KOPT-K1 (cell line): ENCODE data around the gene CXCR3.
"Not testable (repeated sequence)": the region's sequence is repeated elsewhere in the genome, so short reads cannot be mapped to it uniquely, and the experiment has no call there.

Experiments
- H3K27ac ChIP-seq: fragments of 200-600 bp; sonication (generic); 2 replicates; pipeline ENCODE4 v1.5.1; 2016; ENCODE audit warnings: antibody characterized with exemption, mild to moderate bottlenecking, low read depth, low read length; ENCODE audit not compliant: poor library complexity, severe bottlenecking
- H3K36me3 ChIP-seq: fragments of 200-600 bp; sonication (generic); 2 replicates; pipeline ENCODE4 v1.5.1; 2017; ENCODE audit warnings: antibody characterized with exemption, mild to moderate bottlenecking, low read length, moderate library complexity; ENCODE audit not compliant: insufficient read depth
- H3K9me3 ChIP-seq: fragments of 200-600 bp; sonication (generic); 2 replicates; pipeline ENCODE4 v1.5.1; 2017; ENCODE audit warnings: antibody characterized with exemption, low read length, mild to moderate bottlenecking; ENCODE audit not compliant: insufficient read depth, poor library complexity, severe bottlenecking

Gene CXCR3

GRCh38 chrX:71618303-71618721 is at the start of gene CXCR3:
CXCR3 (minus strand) TSS chrX:71618511; CDS start chrX:71618449, 62 bp downstream.
- Histone ChIP-seq H3K9me3 (no peaks in the 10 kb centered on the region), H3K36me3 (no peaks in the 10 kb centered on the region; the same call in 1 of the 2 replicates), H3K27ac (peak within 1 kb of the TSS; percentile 62)

GRCh38 chrX:71667328-71668247 is 49.3 kb upstream of the CXCR3 start, which contains the start of gene LOC101059915:
LOC101059915 (plus strand) TSS chrX:71667546.
- Histone ChIP-seq H3K27ac (no peak within 1 kb of the TSS), H3K36me3 (no peaks in the 10 kb centered on the region), H3K9me3 (no peaks in the 10 kb centered on the region)

GRCh38 chrX:71666240-71667223 is 48.2 kb upstream of the CXCR3 start:
- Histone ChIP-seq H3K27ac (no peak overlapping the region), H3K9me3 (no peaks in the 10 kb centered on the region), H3K36me3 (no peaks in the 10 kb centered on the region)

- H3K27ac ChIP-seq = no peak overlapping the region
- H3K9me3 ChIP-seq = no peaks in the 10 kb centered on the region
- H3K36me3 ChIP-seq = no peaks in the 10 kb centered on the region
Observed at GRCh38 chrX:71665747-71666146, 47.4 kb upstream of the CXCR3 start.

GRCh38 chrX:71664889-71665491 is 46.7 kb upstream of the CXCR3 start:
- Histone ChIP-seq H3K27ac (no peak overlapping the region), H3K36me3 (no peaks in the 10 kb centered on the region), H3K9me3 (no peaks in the 10 kb centered on the region)

GRCh38 chrX:71664202-71664601 is 45.9 kb upstream of the CXCR3 start:
- not testable (repeated sequence) for H3K36me3 ChIP-seq, H3K27ac ChIP-seq, H3K9me3 ChIP-seq

DNA sequence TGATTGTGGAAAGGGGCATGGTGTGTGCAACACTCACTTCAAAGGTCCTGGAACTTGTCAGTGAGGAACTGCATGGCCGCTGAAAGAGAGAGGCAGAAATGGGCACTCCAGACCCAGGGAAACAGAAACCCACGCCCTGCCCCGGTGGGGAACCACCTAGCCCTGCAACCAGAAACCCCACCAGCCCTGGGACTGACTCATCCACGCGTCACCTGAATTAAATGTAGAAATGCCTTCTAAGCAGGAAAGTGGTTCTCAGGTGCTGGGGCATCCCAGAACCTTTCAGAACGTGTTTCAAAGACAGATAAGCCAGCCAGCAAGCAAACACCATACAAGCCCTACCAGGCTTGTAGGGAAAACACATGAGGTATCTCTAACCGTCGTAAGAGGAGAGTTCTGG is 44.9 kb upstream of the CXCR3 start:
- not testable (repeated sequence) for H3K27ac ChIP-seq, H3K36me3 ChIP-seq, H3K9me3 ChIP-seq

DNA sequence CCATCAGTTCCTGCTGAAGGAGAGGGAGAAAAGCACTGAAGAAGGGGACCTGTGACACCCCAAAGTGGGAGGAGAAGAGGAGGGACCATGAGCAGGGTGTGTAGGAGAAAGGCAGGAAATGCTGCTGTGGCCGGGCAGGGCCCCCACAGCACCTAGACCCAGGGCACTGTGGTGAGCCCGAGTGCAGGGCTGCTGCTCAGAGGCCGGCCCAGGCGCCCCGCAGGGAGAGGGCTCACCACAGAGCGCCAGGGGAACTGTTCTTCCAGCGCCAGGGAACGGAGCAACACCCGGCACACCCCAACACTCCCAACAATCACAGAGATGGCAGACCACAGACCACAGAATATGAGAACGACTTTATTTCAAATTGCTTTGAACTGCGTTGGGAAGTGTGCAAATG is 44.3 kb upstream of the CXCR3 start:
- H3K27ac ChIP-seq, H3K9me3 ChIP-seq, H3K36me3 ChIP-seq: not testable (repeated sequence)

GRCh38 chrX:71661919-71662318 is 43.6 kb upstream of the CXCR3 start:
- H3K27ac ChIP-seq = no peak overlapping the region
- H3K36me3 ChIP-seq = no peaks in the 10 kb centered on the region
- no peaks in the 10 kb centered on the region for H3K9me3 ChIP-seq

DNA sequence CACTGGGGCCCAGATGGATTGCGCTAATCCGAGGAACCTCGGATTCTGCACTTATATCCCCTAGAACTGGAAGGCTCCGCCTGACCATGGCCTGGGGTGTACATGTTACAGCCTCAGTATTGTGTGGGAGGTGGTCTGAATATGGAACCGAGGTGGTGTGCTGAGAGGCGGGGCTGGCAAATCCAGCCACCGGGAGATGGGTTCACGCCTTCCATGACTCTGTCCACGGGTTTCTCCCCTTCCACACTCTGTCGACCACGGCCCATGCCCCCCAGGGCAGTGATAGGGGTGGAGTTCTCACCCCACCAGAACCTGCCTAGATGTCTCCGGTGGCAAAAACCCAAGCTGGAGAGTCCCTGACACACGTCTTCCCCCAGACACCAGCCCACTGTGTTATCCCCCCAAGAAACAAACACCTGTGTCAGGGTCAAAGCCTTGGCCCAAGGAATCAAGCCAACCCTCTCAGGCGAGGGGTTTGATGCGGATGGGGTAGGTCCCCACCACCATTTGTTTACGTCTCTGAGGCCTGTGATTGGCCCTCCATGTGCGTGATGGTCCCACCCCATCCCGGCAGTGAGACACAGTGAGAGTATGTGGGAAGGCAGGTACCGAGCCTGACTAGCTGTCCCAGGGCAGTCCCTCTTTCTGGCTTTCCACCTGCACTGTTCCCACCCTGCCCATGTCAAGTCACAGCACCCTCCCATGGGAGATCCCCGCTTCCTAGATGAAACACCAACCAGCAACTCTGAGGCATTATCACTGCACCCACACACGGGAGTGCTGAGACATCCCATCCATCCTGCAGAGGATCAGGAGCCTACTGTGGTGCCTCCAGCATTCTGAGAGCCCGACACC is 42.5 kb upstream of the CXCR3 start:
- H3K36me3 ChIP-seq = no peaks in the 10 kb centered on the region
- no peaks in the 10 kb centered on the region for H3K9me3 ChIP-seq
- no peak overlapping the region for H3K27ac ChIP-seq

DNA sequence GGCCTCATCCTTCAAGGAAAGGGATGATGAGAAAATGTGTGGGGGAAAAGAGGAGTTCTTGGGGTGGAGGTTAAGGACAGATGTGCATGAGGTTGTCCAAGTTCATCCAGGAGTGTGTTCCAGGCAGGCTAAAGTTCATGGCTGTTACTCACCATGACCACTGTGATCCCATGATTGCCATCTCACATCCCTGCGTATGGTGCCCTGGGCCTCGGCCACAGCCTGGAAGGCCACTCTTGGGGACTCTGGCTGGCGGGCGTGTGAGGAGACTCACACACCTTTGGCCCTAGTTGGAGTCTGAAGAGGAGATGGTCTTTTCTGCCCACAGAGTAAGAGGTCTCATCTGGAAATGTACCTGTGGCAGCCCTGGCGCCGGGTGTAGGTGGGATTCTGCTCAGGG is 41.6 kb upstream of the CXCR3 start:
- Histone ChIP-seq H3K9me3 (no peaks in the 10 kb centered on the region), H3K27ac (no peak overlapping the region), H3K36me3 (no peaks in the 10 kb centered on the region)

GRCh38 chrX:71659342-71659741 is 41.0 kb upstream of the CXCR3 start:
- H3K36me3 ChIP-seq = no peaks in the 10 kb centered on the region
- H3K27ac ChIP-seq = no peak overlapping the region
- no peaks in the 10 kb centered on the region for H3K9me3 ChIP-seq

GRCh38 chrX:71657267-71657666 is 39.0 kb upstream of the CXCR3 start:
- no peaks in the 10 kb centered on the region for H3K9me3 ChIP-seq
- H3K27ac ChIP-seq = no peak overlapping the region
- H3K36me3 ChIP-seq = no peaks in the 10 kb centered on the region

DNA sequence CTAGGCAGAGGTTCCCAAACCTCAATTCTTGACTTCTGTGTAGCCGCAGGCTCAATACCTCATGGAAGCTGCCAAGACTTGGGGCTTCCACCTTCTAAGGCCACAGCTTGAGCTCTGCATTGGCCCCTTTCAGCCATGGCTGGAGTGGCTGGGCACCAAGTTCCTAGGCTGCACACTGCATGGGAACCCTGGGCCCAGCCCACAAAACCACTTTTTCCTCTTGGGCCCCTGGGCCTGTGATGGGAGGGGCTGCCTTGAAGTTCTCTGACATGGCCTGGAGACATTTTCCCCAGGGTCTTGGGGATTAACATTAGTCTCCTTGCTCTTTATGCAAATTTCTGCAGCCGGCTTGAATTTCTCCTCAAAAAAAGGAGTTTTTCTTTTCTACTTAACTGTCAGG is 35.0 kb upstream of the CXCR3 start:
- Histone ChIP-seq H3K9me3 (no peaks in the 10 kb centered on the region), H3K27ac (no peak overlapping the region), H3K36me3 (no peaks in the 10 kb centered on the region)
